ENCODE measurements around the gene SRD5A2.
"Not testable (repeated sequence)": the region's sequence is repeated elsewhere in the genome, so short reads cannot be mapped to it uniquely, and the experiment has no call there.

SRD5A2 gene

DNA sequence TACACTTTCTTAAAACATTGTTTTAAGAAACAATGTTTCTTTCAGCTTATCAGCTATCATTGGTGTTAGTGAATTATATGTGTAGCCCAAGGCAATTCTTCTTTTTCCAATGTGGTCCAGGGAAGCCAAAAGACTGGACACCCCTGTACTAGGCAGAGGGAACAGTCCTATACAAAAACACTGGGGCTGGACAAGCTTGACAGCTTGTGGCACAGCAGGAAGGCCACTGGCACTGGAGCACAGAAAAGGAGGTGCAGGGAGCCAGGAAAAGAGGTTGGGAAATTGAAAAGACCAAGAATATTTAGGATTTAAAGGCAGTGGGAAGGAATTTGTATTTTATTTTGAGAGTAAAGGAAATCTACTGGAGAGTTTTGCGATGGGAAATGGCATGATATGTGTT lies 47.7 kb downstream of the SRD5A2 start:
- no peak for DNase-seq (ENCODE audit: low spot score)

DNA sequence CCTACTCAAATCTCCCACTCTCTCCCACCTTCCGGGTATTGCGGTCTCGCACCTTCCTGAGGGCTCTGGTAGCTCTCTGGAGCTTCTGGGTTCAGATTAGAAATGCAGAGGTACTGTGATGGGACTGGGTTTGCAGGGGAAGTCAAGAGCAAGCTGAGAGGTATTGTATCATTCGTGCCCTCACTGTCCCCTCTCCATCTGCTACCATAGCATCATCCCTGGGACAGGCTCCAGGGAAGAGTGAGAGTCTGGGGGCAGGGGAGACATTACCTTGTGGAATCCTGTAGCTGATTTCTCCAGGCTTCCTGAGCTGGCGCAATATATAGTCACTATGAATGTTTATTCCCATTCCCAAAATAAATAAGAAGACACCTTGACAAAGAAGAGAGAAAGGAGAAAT lies 49.6 kb downstream of the SRD5A2 start:
- DNase-seq (ENCODE audit: low spot score) = no peak

DNA sequence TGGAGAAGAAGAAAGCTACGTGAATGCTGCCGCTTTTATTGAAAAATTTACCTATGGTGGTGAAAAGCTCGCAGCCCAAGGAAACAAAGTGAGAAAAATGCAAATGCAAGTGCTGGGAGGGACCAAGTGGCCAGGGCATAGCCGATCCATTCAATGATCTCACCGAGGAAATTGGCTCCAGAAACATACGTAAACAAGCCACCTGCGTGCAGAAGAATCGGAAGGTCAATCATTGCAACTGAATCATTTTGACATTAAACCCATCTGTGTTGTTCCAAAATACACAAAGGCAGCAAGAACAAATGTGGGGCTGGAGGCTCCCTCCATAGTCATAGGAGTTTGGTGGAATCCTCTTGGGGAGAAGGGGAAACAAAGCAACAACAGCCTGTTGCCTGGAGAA lies 51.5 kb downstream of the SRD5A2 start:
- no peak for DNase-seq (ENCODE audit: low spot score)

DNA sequence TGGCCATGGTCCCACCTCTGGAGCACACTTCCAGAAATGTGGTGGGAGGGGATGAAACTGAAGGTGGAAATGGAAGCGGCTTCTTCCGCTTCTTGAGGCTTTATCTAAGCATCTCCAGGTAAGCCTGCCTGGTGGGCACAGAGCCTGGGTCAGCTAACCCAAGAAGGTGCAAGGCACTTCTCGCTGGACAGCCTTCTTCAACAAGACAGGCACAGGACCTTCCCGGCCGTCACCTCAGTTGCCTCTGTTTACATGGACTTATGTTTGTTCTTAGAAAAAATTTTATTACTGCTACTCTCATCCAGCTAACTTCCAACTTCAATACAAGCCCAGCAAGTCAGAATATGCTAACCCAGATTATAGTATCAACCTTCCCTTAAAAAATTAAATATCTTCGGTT lies 51.9 kb downstream of the SRD5A2 start:
- DNase-seq (ENCODE audit: low spot score) = no peak

DNA sequence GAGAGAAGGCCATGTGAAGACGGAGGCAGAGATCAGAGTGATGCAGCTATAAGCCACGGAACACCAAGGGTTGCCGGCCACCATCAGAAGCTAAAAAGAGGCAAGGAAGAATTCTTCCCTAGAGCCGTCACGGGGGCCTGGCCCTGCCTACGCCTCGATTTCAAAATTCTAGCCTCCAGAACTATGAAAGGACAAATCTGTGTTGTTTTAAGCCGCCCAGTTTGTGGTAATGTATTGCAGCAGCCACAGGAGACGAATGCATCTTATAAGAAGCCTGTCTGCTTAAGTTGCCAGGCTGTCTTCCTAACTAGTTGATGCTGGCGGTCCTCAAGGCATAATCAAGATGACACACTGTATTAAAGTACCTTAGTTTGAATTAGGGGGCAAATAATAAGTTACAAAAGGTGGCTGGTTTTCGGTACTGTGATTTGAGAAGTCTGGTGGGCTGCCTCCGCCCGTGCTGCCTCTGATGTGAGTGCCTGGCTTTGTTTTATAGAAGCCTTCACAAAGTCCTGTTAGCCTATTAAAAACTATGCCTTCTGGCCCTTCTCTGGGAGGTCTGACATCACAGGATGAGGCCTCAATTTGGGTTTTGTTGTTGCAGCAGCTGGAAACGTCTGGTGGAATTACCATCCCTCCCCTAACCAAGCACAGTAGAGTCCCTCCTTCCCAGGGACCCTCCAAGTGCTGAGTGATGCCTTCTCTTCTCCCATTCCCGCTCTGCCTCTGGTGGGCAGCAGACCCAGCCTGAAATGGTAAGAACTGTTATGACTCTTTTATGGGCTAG lies 53.6 kb downstream of the SRD5A2 start:
- DNase-seq (ENCODE audit: low spot score) = no peak

DNA sequence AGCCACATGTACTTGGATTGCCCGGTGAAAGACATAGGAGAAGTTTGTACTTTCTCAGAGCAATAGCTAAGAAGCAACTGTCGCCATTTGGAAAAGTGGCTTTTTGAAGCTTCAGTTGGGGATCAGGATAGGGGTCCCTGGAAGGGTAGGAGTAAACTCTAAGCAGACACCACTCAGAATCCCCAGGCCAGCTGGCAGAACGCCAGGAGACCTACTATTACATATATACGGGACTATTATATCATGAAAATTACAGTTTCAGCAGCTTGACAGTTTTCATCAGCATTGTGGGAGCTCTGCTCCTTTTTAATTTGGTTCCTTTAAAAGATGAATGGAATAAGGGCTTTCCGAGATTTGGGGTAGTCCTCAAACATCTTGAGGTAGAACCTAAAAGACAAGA lies 54.9 kb downstream of the SRD5A2 start:
- no peak for DNase-seq (ENCODE audit: low spot score)

DNA sequence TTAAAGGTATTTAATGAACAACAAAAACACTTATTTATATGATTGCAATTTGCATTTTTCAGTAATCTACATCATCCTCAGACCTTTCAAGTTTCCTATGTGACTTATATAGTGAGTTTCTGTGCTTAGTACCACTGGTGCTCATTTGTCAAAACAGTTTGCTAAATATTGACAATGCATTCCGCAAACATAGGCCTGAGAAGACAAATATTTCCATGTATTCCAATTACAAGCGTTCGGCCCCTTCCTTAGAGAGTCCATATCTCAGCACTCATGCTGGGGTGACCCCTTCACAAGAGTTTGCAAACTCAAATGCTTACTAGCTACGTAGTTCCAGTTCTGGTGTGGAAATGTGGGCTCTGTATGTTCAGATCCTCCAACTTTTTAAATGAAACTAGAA lies 56.1 kb downstream of the SRD5A2 start:
- no peak for DNase-seq (ENCODE audit: low spot score)

DNA sequence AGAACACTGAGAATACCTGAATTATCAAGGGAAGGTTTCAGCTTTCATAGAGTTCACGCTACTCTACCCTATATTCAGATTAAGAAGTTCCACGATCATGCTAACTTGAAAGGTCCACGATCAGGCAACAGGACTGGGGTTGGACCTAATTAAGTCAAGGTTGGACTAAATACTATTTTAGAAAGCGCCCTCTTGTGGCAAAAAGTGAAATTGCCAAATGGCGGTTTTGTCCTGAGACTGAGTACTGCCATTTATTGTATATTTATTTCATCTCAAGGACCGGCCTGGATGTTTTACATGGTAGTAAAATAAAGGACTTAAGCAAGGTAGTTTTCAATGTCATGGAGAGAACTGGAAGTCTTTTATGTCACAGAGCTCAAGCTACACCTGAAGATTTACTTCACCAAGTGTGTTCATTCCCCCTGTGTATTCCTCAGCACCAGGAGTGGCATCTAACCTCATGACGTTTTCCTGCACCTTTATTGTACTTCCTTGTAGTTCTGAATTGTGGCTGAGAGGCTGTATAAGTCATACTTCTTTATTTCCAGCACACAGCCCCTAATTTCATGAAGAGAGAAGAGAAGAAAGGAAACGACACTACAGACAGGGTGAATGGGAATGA lies 56.8 kb downstream of the SRD5A2 start:
- peak; percentile 60 for DNase-seq (ENCODE audit: low spot score)

DNA sequence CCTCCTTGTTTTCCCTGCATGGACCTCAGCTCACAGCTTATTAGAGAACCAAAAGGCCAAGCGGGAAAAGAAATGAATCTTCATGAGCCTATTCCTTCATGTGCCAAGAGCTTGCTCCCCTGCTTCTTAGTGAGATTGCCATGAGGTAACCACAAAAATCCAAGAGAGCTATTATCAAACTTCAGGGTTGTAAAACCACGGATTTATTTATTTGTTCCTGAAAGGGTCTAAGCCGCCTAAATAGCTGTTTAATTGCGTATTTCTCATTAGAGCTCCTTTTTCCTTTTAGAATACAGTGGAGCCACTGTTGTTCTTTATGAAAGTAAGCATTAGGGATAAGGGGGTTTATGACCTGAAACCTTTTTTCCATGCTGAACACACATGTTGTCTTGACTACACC lies 58.0 kb downstream of the SRD5A2 start:
- no peak for DNase-seq (ENCODE audit: low spot score)

DNA sequence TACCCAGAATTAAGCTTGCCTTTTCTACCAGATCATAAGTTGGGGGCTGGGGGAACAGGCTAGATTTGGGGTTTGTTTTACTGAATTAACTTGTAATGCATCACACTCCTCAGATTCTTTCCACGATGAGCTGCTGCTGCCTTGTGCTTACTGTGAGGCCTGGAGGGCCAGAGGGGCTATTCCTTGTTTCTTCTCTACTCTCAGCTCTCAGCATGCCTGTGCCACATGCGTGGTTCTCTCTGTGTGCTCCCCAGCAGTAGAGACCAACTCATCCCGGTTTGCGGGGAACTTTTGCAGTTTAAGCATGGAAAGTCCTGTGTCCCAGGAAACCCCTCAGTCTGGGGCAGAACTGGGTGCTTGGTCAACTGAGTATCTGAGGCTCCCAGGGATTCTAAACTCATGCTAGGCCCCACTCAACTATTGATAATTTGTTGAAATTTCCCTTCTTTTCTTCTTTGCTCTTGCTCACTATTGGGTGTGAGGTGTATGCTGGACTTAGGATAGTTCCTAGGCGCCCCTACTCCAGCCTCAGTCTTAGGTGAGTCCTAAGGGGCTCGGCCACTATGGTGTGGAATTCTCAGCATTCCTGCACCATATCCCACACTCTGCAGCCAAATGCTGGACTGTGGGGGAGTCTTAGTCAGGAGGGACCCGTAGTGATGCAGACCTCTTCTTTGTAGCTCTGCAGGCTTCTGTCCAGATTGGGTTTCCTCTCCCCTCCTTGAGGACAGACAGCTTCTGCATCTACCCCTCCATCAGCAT lies 63.1 kb downstream of the SRD5A2 start:
- DNase-seq (ENCODE audit: low spot score) = no peak

DNA sequence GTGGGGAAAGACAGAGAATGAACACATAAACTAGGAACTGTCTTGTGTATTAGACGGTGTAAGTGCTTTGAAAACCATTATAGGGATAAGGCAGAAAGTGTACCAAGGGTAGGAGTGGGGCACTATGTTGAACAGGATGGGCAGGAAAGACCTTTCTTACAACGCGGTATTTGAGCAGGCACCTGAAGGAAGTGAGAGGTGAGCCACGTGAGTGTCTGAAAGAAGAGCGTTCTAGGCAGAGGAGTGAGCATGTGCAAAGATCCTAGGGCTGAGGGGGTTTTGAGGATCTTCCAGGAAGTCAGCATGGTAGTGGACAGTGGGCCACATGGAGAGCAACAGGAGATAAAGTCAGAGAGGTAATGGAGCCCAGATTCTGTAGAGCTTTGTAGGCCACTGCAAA lies 65.2 kb downstream of the SRD5A2 start:
- DNase-seq (ENCODE audit: low spot score) = no peak

DNA sequence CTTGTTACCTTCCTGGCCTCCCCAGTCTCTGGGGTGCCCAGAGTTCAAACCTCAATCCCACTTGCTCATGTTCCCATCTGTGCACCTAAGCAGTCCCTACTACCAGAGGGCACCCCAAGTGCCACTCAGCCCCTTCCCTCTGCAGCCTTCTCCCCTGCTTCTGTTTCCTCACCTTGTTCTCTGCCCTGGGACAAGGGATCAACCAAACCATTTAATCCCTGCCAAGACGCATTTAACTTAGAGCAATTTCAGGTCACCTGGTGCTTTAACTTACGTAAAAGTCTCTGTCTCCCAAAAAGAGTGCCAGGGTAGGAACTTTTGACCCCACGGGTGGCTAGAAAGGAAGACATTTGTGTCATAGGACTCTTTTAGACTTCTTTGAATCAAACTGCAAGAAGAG lies 67.2 kb downstream of the SRD5A2 start:
- DNase-seq (ENCODE audit: low spot score) = no peak

DNA sequence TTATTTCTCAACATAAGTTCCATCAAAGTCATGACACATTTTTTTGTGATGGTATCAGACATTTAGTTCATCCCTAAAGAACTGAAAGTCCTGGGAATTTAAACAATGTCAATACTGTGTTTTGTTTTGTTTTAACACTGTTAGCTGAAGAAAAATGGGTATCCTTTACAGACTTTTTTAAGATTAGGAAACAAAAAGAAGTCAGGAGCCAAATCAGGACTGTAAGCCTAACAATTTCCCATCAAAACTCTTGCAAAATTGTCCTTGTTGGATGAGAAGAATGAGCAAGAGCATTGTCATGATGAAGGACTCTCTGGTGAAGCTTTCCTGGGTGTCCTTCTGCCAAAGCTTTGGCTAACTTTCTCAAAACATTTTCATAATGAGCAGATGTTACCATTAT lies 69.4 kb downstream of the SRD5A2 start:
- no peak for DNase-seq (ENCODE audit: low spot score)

DNA sequence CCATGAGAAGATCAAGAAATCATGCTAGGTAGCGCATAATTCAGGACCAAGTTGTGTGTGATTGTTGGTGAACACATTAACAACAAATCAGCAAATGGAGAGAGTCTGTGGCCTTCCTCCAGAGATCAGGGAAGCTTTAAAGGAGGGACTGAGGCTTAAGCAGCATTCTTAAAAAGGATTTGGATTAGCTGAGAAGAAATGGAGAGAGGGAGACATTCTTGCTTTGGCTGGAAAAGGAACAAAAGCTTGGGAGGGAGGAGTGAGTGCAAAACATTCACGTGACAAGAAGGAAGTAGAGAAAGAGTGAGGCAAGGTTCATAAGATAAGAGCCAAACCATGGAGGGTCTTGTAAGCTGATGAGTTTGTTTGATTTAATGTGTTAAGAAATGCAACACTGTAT lies 75.6 kb downstream of the SRD5A2 start:
- no peak for DNase-seq (ENCODE audit: low spot score)

DNA sequence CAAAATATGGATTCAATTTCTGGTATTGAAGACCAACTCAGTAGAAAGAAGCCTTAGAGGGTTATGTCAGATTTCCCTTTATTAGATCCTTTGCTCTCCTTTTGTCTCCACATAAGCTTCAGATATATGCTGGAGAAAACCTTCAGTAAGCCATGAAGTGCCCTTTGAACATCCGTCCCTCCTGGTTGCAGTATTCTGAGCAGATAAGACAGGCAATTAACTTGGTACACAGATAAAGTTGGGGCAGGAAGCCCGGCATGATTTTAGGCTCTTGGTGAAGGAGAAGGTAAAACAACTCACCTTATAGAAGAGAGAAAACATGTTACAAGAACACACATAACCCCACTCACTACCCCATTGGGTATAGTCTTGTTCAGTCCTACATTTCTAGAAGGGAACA lies 76.4 kb downstream of the SRD5A2 start:
- DNase-seq (ENCODE audit: low spot score) = no peak

DNA sequence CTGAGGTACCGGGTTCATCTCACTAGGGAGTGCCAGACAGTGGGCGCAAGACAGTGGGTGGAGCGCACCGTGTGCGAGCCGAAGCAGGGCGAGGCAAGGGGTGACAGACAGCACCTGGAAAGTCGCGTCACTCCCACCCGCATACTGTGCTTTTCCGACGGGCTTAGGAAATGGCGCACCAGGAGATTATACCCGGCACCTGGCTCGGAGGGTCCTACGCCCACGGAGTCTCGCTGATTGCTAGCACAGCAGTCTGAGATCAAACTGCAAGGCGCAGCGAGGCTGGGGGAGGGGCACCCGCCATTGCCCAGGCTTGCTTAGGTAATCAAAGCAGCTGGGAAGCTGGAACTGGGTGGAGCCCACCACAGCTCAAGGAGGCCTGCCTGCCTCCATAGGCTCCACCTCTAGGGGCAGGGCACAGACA lies 84.3 kb downstream of the SRD5A2 start:
- not testable (repeated sequence) for DNase-seq (ENCODE audit: low spot score)

DNA sequence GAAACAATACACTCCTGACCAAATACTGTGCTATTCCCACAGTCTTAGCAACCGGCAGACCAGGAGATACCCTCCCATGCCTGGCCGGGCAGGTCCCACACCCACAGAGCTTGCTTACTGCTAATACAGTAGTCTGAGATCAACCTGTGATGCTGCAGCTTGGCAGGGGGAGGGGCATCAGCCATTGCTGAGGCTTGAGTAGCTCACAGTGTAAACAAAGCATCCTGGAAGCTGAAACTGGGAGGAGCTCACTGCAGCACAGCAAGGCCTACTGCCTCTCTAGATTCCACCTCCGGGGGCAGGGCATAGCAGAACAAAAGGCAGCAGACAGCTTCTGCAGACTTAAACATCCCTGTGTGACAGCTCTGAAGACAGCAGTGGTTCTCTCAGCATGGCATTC lies 91.4 kb downstream of the SRD5A2 start:
- not testable (repeated sequence) for DNase-seq (ENCODE audit: low spot score)

DNA sequence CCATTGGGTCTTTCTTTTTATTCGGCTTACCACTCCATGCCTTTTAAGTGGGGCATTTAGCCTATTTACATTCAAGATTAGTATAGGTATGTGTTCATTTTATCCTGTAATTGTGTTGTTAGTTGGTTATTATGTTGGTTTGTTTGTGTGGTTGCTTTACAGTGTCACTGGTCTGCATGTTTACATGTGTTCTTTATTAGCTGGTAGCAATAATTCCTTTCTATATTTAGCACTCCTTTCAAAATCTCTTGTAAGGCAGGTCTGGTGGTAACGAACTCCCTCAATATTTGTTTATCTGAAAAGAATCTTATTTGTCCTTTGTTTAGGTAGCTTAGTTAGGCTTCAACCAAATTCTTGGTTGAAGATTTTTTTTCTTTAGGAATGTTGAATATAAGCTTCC lies 97.5 kb downstream of the SRD5A2 start:
- no peak for DNase-seq (ENCODE audit: low spot score)

DNA sequence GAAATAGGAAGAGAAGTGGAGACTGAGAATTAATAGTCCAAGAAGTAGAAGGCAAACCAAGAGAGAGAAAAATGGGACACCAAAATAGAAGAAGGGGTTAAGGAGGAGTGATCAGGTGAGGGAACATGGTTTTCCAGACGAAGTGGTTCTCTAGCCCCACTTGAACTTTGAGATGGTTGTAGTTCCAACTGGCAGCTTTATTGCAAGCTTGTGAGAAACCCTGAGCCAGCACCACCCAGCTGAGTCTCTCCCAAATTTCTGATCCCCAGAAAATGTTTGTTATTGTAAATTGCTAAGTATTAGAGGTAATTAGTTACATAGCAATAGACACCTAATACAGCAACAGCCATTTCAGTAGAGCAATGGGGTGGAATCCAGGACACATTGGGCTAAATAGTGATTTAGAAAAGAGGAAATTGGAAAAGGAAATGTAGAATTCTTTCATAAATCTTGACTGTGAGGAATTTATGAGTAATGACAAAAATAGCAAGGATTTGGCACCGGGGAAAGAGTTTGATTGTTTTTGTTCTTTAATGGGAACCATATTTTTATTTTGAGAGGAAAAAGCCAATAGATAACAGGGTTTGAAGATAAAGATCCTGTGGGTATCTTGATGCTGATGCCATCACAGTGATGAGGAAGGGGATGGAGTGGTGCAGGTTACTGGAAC lies 104.1 kb downstream of the SRD5A2 start:
- no peak for DNase-seq (ENCODE audit: low spot score)

DNA sequence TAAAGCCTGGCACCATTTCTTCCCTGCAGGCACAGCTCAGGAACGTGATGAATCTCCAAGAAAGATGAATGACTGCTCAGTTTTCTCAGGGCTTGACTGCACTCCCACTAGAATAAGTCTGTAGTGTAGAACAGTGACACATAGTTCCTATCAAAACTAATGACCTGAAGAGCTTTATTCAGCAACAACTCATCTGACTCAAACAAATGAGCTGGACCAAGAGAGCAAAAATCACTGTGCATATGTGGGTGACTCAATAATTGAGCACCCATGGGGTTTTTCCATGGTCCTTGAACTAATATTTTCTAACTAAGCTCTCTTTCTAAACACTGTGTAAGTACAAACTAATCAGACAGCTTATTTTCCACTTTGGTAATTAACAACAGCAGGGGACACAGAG lies 105.0 kb downstream of the SRD5A2 start:
- DNase-seq (ENCODE audit: low spot score) = no peak

DNA sequence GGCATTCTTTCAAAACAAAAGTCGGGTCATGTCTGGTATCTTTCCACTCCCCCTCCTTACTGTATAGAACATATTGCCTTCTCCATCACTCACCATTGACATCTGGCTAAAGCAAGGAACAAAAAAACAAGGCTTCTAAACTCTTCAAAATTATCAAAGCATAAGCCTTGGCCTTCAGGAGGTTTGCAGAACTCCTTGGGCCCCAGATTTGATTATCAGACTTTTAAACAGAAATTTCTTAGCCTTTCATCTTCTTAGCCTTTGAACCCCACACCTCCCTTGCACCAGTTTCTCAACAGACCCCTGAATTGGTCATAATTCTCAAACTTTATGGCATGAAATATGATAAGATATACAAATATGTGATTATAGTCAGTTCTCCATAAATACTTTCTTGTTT lies 106.4 kb downstream of the SRD5A2 start:
- DNase-seq (ENCODE audit: low spot score) = no peak
